Breast epithelium (tissue), 3 donors: ENCODE data around the gene ENTPD1.

Source experiments
- POLR2A ChIP-seq: fragments of 450-650 bp; IDR thresholded peaks from one replicate; pipeline ENCODE4 v1.6.1; 2016; ENCODE audit warnings: antibody characterized with exemption, mild to moderate bottlenecking, moderate library complexity
- POLR2AphosphoS5 ChIP-seq, 3 donors: sonication (generic); formaldehyde crosslinking; IDR thresholded peaks; one replicate each; pipeline ENCODE4 v1.6.1; 2017; ENCODE audit warnings: antibody characterized with exemption in 3 of 3

- no peak for TF ChIP-seq POLR2A
- no peak for TF ChIP-seq POLR2AphosphoS5 (IDR thresholded peaks at IDR 0.05)
Measured at GRCh38 chr10:95787447-95787846, 31.5 kb downstream of the ENTPD1 start.
